Caco-2 (cell line): ENCODE data around the gene LIPT1. TPM values are rescaled to one million over a fixed set of nuclear protein-coding genes. Genes with fewer than 3 reads are reported as not detected.

Source experiments
- BruUV-seq: library from RNA; stranded (reverse); fragments of 400-500 nt; replicated peaks from 2 replicates; lab custom pipeline; 2021; lab: Mats Ljungman, UMichigan
- CTCF ChIA-PET: fragments of 300-600 bp; sonication (Branson Sonifier 250); formaldehyde crosslinking; loops from one replicate; lab custom pipeline; 2022; ENCODE audit warnings: antibody characterized with exemption; lab: Charles Lee
- POLR2A ChIA-PET: fragments of 300-600 bp; sonication (Branson Sonifier 250); formaldehyde crosslinking; loops from one replicate; lab custom pipeline; 2022; ENCODE audit warnings: antibody characterized with exemption; lab: Charles Lee
- DNase-seq, 2 experiments: peaks; one replicate each; pipeline versions ENCODE4 v3.0.0 to v3.0.0-alpha.2; 2020 to 2022
- H3K27me3 ChIP-seq: replicated peaks from 2 replicates; pipeline ENCODE4 v1.6.0; 2011; ENCODE audit warnings: low read length; ENCODE audit not compliant: control insufficient read depth, insufficient read depth
- H3K36me3 ChIP-seq: 2 replicates; pipeline ENCODE4 v1.5.1; 2011; ENCODE audit warnings: low read length; ENCODE audit not compliant: control insufficient read depth, insufficient read depth
- H3K4me1 ChIP-seq: fragments of 250-450 bp; sonication (Bioruptor Pico); 2 replicates; pipeline ENCODE4 v1.5.1; 2020; ENCODE audit warnings: mild to moderate bottlenecking
- H3K4me3 ChIP-seq: 2 replicates; pipeline ENCODE4 v1.5.1; 2011; ENCODE audit warnings: low read depth, mild to moderate bottlenecking, control low read depth, low read length
- H3K9me3 ChIP-seq: fragments of 250-450 bp; sonication (Bioruptor Pico); 2 replicates; pipeline ENCODE4 v1.5.1; 2020; ENCODE audit warnings: mild to moderate bottlenecking, moderate library complexity
- H3K27ac Mint-ChIP-seq: one replicate; pipeline ENCODE4 v1.8.0; 2022; ENCODE audit warnings: mixed read lengths; ENCODE audit not compliant: unreplicated experiment
- H3K27me3 Mint-ChIP-seq: one replicate; pipeline ENCODE4 v1.8.0; 2022; ENCODE audit warnings: mixed read lengths; ENCODE audit not compliant: insufficient read depth, unreplicated experiment
- H3K36me3 Mint-ChIP-seq: one replicate; pipeline ENCODE4 v1.8.0; 2022; ENCODE audit warnings: mild to moderate bottlenecking, mixed read lengths; ENCODE audit not compliant: insufficient read depth, unreplicated experiment
- H3K4me1 Mint-ChIP-seq: one replicate; pipeline ENCODE4 v1.8.0; 2022; ENCODE audit warnings: low read depth, mixed read lengths; ENCODE audit not compliant: unreplicated experiment
- H3K4me3 Mint-ChIP-seq: one replicate; pipeline ENCODE4 v1.8.0; 2022; ENCODE audit warnings: mild to moderate bottlenecking, moderate library complexity, mixed read lengths; ENCODE audit not compliant: unreplicated experiment
- H3K9me3 Mint-ChIP-seq: one replicate; pipeline ENCODE4 v1.8.0; 2022; ENCODE audit warnings: mixed read lengths; ENCODE audit not compliant: unreplicated experiment
- intact Hi-C: fragments of 100-400 bp; cut with micrococcal nuclease; formaldehyde crosslinking; loops from one replicate; pipeline ENCODE4 v1.10.0; 2022; ENCODE audit not compliant: unreplicated experiment
- total RNA-seq: library from RNA; stranded (reverse); gene quantifications from 2 replicates; pipeline ENCODE4 v1.2.3, GENCODE V29; 2022
- TF ChIP-seq, protein P1 (sequence below), 2 experiments: fragments of 200-600 bp in 1 of 2; IDR thresholded peaks; 1 replicate in 1 of 2; 2 replicates in 1 of 2; pipeline versions ENCODE4 v1.5.1 to v1.8.0; 2011 to 2022; ENCODE audit warnings: antibody characterized with exemption in 1 of 2, control low read depth in 1 of 2, inconsistent platforms in 1 of 2, low read depth in 1 of 2, low read length in 1 of 2, mild to moderate bottlenecking in 1 of 2, moderate library complexity in 1 of 2; ENCODE audit not compliant: insufficient read depth in 1 of 2, severe bottlenecking in 1 of 2, unreplicated experiment in 1 of 2

The LIPT1 gene
- total RNA-seq, 1 experiment from 2014 or later, result 9.4 TPM

DNA sequence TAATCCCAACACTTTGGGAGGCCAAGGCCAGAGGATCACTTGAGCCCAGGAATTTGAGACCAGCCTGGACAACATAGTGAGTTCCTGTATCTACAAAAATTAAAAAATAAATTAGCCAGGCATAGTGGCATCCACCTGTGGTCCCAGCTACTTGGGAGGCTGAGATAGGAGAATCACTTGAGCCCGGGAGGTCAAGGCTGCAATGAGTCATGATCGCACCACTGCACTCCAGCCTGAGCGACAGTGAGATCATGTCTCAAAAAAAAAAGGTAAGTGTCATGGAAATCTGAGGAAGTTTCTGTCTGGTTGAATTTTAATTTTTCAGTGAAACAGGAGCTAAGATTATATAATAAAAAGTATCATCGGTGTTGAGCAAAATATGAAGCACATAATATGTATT is 15.8 kb upstream of the LIPT1 start:
- no peak overlapping the region for H3K4me3 ChIP-seq
- no peaks in the 10 kb centered on the region for H3K9me3 ChIP-seq
- BruUV-seq, result no TSS peak
- CTCF ChIA-PET, result no interaction called here
- POLR2A ChIA-PET, result no interaction called here
- Mint-ChIP-seq H3K36me3 (peaks cover 20% of the 10 kb centered on the region), H3K4me3 (peak overlapping the region; percentile 51), H3K9me3 (peaks cover 7% of the 10 kb centered on the region), H3K27ac (no peak overlapping the region), H3K27me3 (no peaks in the 10 kb centered on the region), H3K4me1 (peaks cover 20% of the 10 kb centered on the region)
- intact Hi-C loops, result no loop called here
- DNase-seq, result no peak
- TF ChIP-seq, protein P1, sequence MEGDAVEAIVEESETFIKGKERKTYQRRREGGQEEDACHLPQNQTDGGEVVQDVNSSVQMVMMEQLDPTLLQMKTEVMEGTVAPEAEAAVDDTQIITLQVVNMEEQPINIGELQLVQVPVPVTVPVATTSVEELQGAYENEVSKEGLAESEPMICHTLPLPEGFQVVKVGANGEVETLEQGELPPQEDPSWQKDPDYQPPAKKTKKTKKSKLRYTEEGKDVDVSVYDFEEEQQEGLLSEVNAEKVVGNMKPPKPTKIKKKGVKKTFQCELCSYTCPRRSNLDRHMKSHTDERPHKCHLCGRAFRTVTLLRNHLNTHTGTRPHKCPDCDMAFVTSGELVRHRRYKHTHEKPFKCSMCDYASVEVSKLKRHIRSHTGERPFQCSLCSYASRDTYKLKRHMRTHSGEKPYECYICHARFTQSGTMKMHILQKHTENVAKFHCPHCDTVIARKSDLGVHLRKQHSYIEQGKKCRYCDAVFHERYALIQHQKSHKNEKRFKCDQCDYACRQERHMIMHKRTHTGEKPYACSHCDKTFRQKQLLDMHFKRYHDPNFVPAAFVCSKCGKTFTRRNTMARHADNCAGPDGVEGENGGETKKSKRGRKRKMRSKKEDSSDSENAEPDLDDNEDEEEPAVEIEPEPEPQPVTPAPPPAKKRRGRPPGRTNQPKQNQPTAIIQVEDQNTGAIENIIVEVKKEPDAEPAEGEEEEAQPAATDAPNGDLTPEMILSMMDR (IDR thresholded peaks at IDR 0.05; ENCODE audit: insufficient read depth in 1 of 2, low read depth in 1 of 2, low read length in 1 of 2, severe bottlenecking in 1 of 2, unreplicated experiment in 1 of 2), result no peak
- H3K27me3 ChIP-seq, result no peaks in the 10 kb centered on the region
- H3K4me1 ChIP-seq, result peaks cover 12% of the 10 kb centered on the region
- H3K36me3 ChIP-seq, result no peaks in the 10 kb centered on the region

DNA sequence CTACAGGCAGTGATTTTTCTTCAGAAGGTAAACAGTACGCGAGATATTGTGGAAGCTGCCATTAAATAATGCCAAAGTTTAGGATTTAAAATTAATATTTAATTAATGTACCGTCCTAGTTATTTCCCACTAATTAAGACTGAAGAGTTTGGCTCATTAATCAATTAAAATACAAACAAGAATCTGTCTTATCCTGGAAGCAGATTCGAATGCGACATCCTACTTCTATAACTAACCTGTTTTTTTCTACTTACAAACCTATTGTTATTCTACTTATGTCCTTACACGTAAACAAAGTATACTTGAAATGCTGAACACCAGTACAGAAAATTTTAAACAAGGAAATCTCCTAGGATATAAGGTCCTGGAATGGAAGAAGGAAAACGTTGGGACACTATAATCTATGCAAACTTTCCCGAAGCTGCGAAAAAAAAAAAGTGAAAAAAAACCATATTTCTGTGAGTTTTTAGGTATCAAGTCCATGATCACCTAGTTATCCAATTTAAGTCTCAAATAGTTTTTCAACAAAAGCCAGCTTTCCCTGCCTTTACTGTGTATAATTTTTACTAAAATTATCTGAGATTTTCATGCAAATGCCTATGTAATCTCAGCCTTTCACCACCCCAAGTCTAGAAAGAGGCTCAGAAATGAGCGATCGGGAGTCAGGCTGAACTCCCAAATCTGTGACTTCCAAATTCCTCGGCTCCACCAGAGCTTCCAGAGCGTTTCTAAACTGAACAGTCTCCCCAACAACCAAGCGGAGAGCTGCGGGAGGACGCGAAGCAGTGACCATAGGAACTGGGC is 14.5 kb upstream of the LIPT1 start:
- H3K27ac Mint-ChIP-seq, result peak overlapping the region; percentile 94
- Histone ChIP-seq H3K36me3 (peaks cover 2% of the 10 kb centered on the region; the same call in 1 of the 2 replicates), H3K4me1 (peaks cover 12% of the 10 kb centered on the region), H3K9me3 (no peaks in the 10 kb centered on the region), H3K27me3 (no peaks in the 10 kb centered on the region), H3K4me3 (peak overlapping the region; percentile 75)
- intact Hi-C loops, result loop anchor here (2.0 to 5.0 kb wide), 3 partner anchors 39 to 347 kb away; partner anchors contain the start of genes EIF5B and TXNDC9
- no peaks in the 10 kb centered on the region for H3K27me3 Mint-ChIP-seq
- DNase-seq, result no peak
- ChIA-PET CTCF (interaction anchor here (0.8 to 2.3 kb wide), 5 partner anchors 15 to 198 kb away, joined by 3 to 13 read pairs (median 3); partner anchors contain the start of genes LIPT1, MITD1 and TSGA10), POLR2A (interaction anchor here (0.6 to 2.5 kb wide), 8 partner anchors 15 to 715 kb away, joined by 3 to 52 read pairs (median 3); partner anchors contain the start of genes EIF5B, LIPT1, MITD1 and MRPL30)
- H3K36me3 Mint-ChIP-seq, result peaks cover 14% of the 10 kb centered on the region
- BruUV-seq, result TSS peak; percentile 39
- peaks cover 20% of the 10 kb centered on the region for H3K4me1 Mint-ChIP-seq
- peak overlapping the region; percentile 98 for H3K4me3 Mint-ChIP-seq
- no peaks in the 10 kb centered on the region for H3K9me3 Mint-ChIP-seq
- TF ChIP-seq, protein P1 (IDR thresholded peaks at IDR 0.05; ENCODE audit: insufficient read depth in 1 of 2, low read depth in 1 of 2, low read length in 1 of 2, severe bottlenecking in 1 of 2, unreplicated experiment in 1 of 2), result no peak

DNA sequence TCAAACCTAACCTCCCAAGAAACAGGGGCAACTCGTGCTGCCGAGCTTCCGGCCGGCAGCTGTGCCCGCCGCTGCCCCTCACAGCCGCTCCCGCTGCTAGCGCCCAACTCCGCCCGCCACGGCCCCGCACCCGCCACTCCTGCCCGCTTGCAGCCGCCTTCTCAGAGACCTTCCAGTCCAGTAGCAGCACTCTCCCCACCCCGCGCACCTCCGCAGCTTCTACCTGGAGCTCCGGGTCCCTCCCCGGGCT is 14.0 kb upstream of the LIPT1 start:
- Histone ChIP-seq H3K9me3 (no peaks in the 10 kb centered on the region), H3K4me1 (peaks cover 12% of the 10 kb centered on the region), H3K4me3 (peak overlapping the region; percentile 75), H3K36me3 (peaks cover 2% of the 10 kb centered on the region; the same call in 1 of the 2 replicates), H3K27me3 (no peaks in the 10 kb centered on the region)
- POLR2A ChIA-PET, result interaction anchor here (0.5 to 2.5 kb wide), 9 partner anchors 14 to 716 kb away, joined by 3 to 52 read pairs (median 3); partner anchors contain the start of genes EIF5B, LIPT1, MITD1 and MRPL30
- Mint-ChIP-seq H3K27me3 (no peaks in the 10 kb centered on the region), H3K9me3 (no peaks in the 10 kb centered on the region), H3K4me1 (peaks cover 20% of the 10 kb centered on the region), H3K4me3 (peak overlapping the region; percentile 98), H3K36me3 (peaks cover 14% of the 10 kb centered on the region), H3K27ac (peak overlapping the region; percentile 94)
- no TSS peak for BruUV-seq
- CTCF ChIA-PET, result interaction anchor here (0.8 to 2.3 kb wide), 5 partner anchors 14 to 197 kb away, joined by 3 to 13 read pairs (median 3); partner anchors contain the start of genes LIPT1, MITD1 and TSGA10
- DNase-seq, result no peak
- intact Hi-C loops, result loop anchor here (1.0 to 5.0 kb wide), 5 partner anchors 14 to 347 kb away; partner anchors contain the start of genes EIF5B, LIPT1, MITD1 and MRPL30
- TF ChIP-seq, protein P1 (IDR thresholded peaks at IDR 0.05; ENCODE audit: insufficient read depth in 1 of 2, low read depth in 1 of 2, low read length in 1 of 2, severe bottlenecking in 1 of 2, unreplicated experiment in 1 of 2), result no peak
